ENCODE measurements around the gene ARHGEF25.
"Not testable (repeated sequence)": the region's sequence is repeated elsewhere in the genome, so short reads cannot be mapped to it uniquely, and the experiment has no call there.

Gene ARHGEF25

GRCh38 chr12:57623385-57623784, 12.2 kb downstream of the ARHGEF25 start:
- no peak for DNase-seq

DNA sequence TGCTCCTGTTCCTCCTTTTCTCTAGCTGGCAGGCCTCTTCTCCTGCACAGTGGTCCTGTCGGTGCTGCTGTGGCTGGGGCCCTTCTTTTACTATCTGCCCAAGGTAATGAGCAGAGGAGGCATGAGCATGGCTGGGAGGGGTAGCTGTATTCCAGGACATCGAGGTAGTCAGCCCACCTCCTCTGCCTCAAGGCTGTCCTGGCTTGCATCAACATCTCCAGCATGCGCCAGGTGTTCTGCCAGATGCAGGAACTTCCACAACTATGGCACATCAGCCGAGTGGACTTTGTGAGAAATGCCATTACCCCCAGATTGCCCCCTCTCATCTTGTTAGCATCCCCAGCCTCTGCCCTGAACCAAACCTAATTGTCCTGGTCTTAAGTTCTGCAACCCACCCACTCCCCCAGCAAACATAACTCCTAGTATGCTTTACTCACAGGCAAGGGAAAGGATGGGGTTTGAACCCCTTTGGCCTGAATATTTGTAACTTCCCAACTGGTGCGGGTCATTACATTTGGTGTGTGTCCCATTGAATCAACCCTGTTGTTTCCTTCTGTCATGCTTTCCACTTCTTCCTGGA, 12.7 kb downstream of the ARHGEF25 start:
- no peak for DNase-seq

GRCh38 chr12:57624441-57625220, 13.4 kb downstream of the ARHGEF25 start:
- DNase-seq = no peak

DNA sequence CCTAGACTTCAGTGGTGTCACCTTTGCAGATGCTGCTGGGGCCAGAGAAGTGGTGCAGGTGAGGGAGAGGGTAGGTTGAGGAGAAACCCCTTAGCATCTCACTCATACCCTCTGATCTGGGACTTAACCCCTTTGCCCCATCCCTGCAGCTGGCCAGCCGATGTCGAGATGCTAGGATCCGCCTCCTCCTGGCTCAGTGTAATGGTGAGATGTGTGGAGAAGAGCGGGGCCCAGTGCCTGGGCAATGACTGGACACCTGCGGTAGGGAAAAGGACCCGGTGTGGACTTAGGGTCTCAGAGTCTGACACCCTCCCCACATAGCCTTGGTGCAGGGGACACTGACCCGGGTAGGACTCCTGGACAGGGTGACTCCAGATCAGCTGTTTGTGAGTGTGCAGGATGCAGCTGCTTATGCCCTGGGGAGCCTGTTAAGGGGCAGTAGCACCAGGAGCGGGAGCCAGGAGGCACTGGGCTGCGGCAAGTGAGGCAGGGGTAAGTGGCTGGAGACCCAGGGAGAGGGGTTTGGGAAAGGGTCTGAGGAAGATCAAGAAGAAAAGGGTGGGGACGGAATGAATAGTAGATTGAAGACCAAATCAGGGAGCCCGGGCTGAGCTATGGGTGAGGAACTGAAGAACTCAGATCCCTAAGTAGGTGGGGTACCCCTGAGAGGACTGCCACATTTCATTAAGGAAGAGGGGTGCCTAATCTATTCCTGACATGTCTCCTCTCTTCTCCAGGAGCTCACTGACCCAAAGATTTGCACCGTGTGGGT, 14.2 kb downstream of the ARHGEF25 start:
- DNase-seq = no peak

GRCh38 chr12:57626111-57626920, 15.1 kb downstream of the ARHGEF25 start:
- DNase-seq = peak; percentile 22

GRCh38 chr12:57626921-57627445, 15.7 kb downstream of the ARHGEF25 start:
- no peak for DNase-seq

DNA sequence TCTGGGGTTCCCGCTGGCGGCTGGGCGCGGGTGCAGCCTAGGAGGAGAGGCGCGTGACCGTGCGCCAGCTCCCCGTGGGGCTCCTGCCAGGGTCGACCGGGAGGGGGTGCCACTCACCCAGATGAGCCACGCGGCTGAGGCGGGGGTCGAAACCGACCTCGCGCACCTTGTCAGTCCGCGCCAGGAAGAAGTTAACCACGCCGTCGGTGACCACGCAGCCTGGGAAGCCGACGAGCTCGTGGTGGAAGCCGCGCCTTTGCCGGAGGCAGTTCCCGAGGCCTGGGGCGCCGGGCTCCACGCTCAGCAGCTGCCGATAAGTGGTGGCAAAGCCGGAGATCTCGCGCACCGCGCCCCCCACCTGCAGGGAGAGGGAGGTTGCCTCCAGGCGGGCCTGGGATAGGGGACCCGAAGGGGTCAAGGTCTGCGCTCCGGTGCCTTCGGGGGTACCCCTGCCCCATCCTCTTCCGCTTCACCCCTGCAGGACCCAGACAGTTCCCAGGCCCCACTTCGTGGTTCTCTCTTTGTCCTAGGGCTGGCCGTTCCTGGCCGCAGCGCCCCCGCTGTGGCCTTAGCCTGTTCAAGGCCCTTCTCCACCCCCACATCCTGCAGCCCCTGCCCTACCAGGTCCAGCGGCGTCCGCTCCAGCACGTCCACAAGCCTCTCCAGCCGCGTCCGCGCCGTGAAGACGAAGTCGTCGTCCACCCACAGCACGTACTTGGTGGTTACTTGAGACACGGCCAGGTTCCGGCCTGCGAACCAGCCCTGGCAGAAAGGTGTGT, 16.5 kb downstream of the ARHGEF25 start:
- DNase-seq = peak; percentile 56

DNA sequence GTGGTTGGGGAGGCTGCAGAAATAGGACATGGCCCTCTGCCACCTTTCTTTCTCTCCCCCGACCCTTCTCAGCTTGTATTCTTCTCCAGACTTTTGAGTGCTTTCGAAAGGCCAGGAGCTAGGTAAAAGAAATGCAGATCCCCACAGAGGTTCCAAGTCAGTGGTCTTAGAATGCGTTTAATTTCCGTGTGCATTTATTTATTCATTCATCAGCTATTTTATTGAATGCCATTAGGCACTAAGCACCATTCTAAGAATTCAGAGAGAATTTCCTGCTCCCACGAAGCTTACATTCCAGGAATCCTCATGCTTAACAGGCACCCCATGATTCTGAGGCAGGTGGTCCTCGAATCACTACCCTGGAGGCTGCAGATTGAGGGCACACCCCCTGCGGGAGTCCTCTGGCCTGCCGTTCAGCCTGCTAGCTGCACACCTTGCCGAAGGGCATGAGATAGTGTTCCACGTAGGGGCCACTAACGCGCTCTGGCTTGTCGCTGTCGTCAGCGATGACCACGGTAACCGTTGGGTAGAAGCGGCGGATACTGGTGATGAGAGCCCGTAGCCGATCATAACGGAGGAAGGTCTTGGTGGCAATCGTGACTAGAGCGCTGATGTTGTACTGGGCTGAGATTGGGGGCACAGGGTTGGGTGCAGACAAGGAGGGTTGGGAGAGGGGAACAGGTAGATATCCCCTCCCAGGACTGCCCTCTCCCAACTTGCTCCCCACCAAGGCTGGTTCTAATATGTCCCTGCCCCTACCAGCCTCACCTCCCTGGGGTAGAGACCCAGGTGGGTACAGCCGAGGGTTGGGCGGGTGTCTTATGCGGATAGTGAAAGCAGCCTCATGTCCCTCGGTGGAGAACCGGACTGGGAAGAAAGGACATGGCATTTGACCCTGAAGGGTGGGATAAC, 17.3 kb downstream of the ARHGEF25 start:
- peak; percentile 21 for DNase-seq

DNA sequence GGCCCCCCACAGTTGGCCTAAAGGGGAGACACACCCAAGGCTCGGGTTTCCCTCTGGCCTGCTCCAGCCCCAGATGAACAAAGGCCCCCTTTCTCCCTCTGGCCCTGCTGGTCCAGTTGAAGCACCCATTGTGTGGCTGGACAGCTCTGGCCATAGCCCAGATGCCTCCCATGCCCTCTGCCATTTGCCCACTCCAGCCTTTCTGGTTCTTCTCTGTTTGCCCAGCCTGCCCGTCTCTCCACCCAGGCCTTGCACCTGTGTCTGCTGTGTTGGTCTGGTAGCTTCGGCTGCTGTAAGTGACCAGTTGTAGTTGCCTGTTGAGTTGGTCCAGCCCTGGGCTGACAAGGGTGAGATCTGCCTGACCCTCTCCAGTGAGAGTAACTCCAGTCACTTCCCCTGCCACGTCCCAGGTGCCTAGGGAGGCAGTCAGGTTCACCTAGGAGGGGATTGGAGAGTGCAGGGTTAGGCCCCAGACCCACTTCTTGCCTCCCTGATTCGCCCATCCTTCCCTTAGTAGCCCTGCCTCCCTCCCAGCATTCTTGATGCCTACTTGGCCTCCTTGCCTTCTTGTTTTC, 18.7 kb downstream of the ARHGEF25 start:
- DNase-seq = peak; percentile 23

DNA sequence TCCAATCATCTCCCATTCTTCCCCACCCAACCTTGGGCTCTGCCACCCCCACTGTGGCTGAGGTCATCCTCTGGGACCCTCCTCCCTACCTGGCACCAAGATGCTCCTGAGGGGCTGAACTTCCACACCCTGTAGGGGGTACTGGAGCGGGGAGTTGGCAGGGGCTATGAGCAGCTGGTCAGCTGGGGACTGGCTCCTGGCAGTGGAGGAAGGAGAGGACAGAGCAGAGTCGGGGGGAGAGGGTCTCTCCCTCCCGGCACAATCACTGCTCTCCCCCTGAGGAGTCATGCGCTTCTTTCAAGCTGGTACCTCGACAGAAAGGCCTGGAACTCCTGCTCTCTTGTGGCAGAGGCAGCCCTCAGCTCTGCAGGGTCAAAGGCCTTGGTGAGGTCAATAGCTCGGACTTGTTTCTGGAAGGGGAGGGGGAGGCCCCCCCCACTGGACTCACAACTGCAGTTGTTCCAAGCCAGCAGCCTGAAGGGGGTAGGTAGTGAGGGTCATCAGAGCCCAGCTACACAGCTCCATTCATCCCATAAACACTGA, 19.7 kb downstream of the ARHGEF25 start:
- no peak for DNase-seq

DNA sequence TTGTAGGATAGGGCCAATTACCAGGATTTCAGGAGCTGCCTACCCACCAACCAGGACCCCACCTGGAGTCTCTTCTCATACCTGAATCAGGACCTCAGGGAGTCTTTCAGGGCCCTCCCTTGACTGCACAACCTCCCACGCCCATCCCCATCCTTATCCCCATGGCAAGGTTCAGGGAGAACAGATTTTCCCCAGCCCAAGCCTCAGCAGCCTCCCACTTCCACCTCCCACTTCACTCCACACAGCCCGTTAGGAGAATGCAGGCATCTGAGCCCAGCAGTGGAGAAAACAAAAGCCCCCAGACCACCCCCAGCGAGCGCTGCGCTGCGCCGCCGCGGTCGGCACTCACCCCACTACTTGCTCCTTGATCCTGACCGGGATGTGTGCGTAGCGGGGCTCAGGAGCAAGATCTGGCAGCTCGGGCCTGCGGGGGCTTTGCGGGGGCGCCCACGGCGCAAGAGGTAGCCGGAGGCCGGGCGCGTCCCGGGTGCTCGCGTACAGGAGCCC, 20.4 kb downstream of the ARHGEF25 start:
- no peak for DNase-seq

GRCh38 chr12:57632073-57632957, 21.1 kb downstream of the ARHGEF25 start:
- peak; percentile 46 for DNase-seq

GRCh38 chr12:57632958-57633840, 22.0 kb downstream of the ARHGEF25 start, which contains the start of gene B4GALNT1:
B4GALNT1 (minus strand) TSS chr12:57633201; CDS start chr12:57632132, 1,069 bp downstream.
- peak; percentile 78 for DNase-seq

- not testable (repeated sequence) for DNase-seq
Observed at GRCh38 chr12:57636731-57637130, 25.5 kb downstream of the ARHGEF25 start.

- no peak for DNase-seq
Observed at GRCh38 chr12:57637364-57637763, 26.1 kb downstream of the ARHGEF25 start.

DNA sequence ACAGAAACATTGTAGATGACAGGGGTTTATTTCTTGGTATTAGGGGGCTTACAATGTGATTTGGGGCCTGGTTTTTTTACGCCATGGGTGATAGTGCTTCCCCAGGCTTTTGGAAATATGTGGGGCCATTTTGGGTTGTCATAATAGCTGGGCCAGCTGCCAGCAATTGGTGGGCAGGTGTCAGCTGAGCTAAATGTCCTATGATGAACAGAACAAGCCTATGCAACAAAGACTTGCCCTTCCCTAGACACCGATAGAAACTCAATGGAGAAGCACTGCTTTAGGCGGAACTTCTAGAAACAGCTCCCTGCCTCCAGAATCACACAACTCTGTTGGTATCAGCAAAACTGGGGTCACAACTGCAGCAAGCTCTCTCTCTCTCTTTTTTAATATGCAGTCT, 26.9 kb downstream of the ARHGEF25 start:
- no peak for DNase-seq
